PC-9 (cell line): ENCODE measurements around the gene ABHD16A. TPM values are rescaled to one million over a fixed set of nuclear protein-coding genes. Genes with fewer than 3 reads are reported as not detected.

ENCODE experiments used
- BruUV-seq: library from RNA; stranded (reverse); fragments of 400-500 nt; replicated peaks from 2 replicates; lab custom pipeline; 2021; lab: Mats Ljungman, UMichigan
- CTCF ChIA-PET: fragments of 300-600 bp; sonication (Branson Sonifier 250); formaldehyde crosslinking; loops from one replicate; lab custom pipeline; 2022; ENCODE audit warnings: antibody characterized with exemption; lab: Charles Lee
- POLR2A ChIA-PET: fragments of 300-600 bp; sonication (Branson Sonifier 250); formaldehyde crosslinking; loops from one replicate; lab custom pipeline; 2022; ENCODE audit warnings: antibody characterized with exemption; ENCODE audit not compliant: unreplicated experiment; lab: Charles Lee
- DNase-seq, 2 experiments: peaks; one replicate each; pipeline versions ENCODE4 v3.0.0 to v3.0.0-alpha.2; 2015 to 2022; ENCODE audit warnings: mixed read lengths in 1 of 2
- H2AFZ ChIP-seq: fragments of 200-600 bp; sonication (generic); 2 replicates; pipeline ENCODE4 v1.8.1; 2017; ENCODE audit warnings: antibody characterized with exemption
- H3F3A ChIP-seq: fragments of 200-600 bp; sonication (generic); 2 replicates; pipeline ENCODE4 v1.8.1; 2017; ENCODE audit warnings: antibody characterized with exemption, mild to moderate bottlenecking, low read depth; ENCODE audit not compliant: insufficient read depth
- H3K27ac ChIP-seq: fragments of 200-600 bp; sonication (generic); 2 replicates; pipeline ENCODE4 v1.6.1; 2016; ENCODE audit warnings: mixed run types
- H3K27me3 ChIP-seq: fragments of 200-600 bp; sonication (generic); 2 replicates; pipeline ENCODE4 v1.6.1; 2016; ENCODE audit warnings: low read depth, mixed run types; ENCODE audit not compliant: insufficient read depth
- H3K36me3 ChIP-seq: fragments of 200-600 bp; sonication (generic); 2 replicates; pipeline ENCODE4 v1.6.1; 2016; ENCODE audit warnings: low read depth, mixed run types
- H3K4me1 ChIP-seq: fragments of 200-600 bp; sonication (generic); replicated peaks from 2 replicates; pipeline ENCODE4 v1.6.1; 2016; ENCODE audit warnings: mixed run types; ENCODE audit not compliant: insufficient read depth
- H3K4me2 ChIP-seq: fragments of 200-600 bp; sonication (generic); 2 replicates; pipeline ENCODE4 v1.6.1; 2017; ENCODE audit warnings: mixed run types
- H3K4me3 ChIP-seq: fragments of 200-600 bp; sonication (generic); 2 replicates; pipeline ENCODE4 v1.6.1; 2016; ENCODE audit warnings: mixed run types
- H3K79me2 ChIP-seq: fragments of 200-600 bp; sonication (generic); 2 replicates; pipeline ENCODE4 v1.6.1; 2017; ENCODE audit warnings: low read depth, mixed run types
- H3K9me2 ChIP-seq: fragments of 200-600 bp; sonication (generic); 2 replicates; pipeline ENCODE4 v1.8.1; 2017; ENCODE audit warnings: mild to moderate bottlenecking; ENCODE audit not compliant: insufficient read depth
- H3K9me3 ChIP-seq: fragments of 200-600 bp; sonication (generic); 2 replicates; pipeline ENCODE4 v1.8.1; 2016; ENCODE audit warnings: low read depth; ENCODE audit not compliant: insufficient read depth
- H4K20me1 ChIP-seq: fragments of 200-600 bp; sonication (generic); 2 replicates; pipeline ENCODE4 v1.8.1; 2017; ENCODE audit not compliant: insufficient read depth
- EZH2 ChIP-seq: fragments of 200-600 bp; sonication (generic); IDR thresholded peaks from 2 replicates; pipeline ENCODE4 v1.8.0; 2017; ENCODE audit warnings: antibody characterized with exemption, low read depth
- intact Hi-C: fragments of 100-400 bp; cut with micrococcal nuclease; formaldehyde crosslinking; loops from one replicate; pipeline ENCODE4 v1.10.0; 2022; ENCODE audit not compliant: unreplicated experiment
- total RNA-seq: library from RNA; stranded (reverse); gene quantifications from 2 replicates; pipeline ENCODE4 v1.2.3, GENCODE V29; 2021
- TF ChIP-seq, protein P1 (sequence below): fragments of 200-600 bp; sonication (generic); conservative IDR thresholded peaks from 2 replicates; pipeline ENCODE4 v1.6.1; 2017; ENCODE audit warnings: mixed run types, antibody characterized with exemption, mild to moderate bottlenecking, moderate library complexity

The ABHD16A gene
- total RNA-seq, 1 experiment from 2014 or later, result 35.2 TPM

DNA sequence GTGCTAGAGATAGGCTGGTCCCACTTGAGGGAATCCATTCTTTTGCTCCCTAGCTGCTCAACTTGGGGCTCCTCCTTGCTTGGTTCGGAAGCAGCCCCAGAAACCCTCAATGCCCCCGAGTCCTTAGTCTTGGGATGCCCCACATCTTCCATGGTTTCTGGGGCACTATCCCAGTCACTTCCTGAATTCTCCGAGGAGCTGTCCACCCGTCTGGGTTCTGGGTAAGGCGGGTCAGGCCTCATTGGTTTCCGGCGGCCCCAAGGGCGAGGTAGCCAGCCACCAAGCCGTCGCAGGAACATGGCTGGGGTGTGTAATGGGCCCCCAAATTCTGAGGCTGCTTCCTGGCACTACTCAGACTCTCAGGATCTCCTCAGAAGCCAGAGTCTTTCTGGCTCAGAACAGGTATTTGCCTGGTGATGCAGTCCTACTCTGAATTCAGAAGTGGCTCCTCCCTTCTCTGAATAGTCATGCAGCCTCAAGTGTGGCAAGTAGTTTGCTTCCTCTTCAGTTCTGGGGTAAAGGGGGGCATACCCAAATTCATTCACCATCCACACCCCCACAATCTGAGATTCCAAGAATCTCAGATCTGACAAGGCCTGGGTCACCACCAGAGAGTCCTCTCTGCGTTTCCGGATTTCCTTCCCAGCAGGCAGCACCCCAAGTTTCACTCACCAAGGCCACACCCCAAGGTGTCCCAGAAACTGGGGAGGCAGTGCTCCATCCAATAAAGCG, 43.3 kb downstream of the ABHD16A start:
- intact Hi-C loops, result loop anchor here (1.0 to 10.0 kb wide), 2 partner anchors 8 to 515 kb away; partner anchors contain the start of genes AGPAT1, BAG6 and RNF5
- 0 out of 2 replicates have a peak, but pooled peaks cover 7% of the 10 kb centered on the region for H4K20me1 ChIP-seq
- H3K4me1 ChIP-seq, result peaks cover 26% of the 10 kb centered on the region
- TSS peak; percentile 48 for BruUV-seq
- TF ChIP-seq EZH2, result no peak
- TF ChIP-seq, protein P1, sequence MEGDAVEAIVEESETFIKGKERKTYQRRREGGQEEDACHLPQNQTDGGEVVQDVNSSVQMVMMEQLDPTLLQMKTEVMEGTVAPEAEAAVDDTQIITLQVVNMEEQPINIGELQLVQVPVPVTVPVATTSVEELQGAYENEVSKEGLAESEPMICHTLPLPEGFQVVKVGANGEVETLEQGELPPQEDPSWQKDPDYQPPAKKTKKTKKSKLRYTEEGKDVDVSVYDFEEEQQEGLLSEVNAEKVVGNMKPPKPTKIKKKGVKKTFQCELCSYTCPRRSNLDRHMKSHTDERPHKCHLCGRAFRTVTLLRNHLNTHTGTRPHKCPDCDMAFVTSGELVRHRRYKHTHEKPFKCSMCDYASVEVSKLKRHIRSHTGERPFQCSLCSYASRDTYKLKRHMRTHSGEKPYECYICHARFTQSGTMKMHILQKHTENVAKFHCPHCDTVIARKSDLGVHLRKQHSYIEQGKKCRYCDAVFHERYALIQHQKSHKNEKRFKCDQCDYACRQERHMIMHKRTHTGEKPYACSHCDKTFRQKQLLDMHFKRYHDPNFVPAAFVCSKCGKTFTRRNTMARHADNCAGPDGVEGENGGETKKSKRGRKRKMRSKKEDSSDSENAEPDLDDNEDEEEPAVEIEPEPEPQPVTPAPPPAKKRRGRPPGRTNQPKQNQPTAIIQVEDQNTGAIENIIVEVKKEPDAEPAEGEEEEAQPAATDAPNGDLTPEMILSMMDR, result no peak
- H3K79me2 ChIP-seq, result peaks cover 50% of the 10 kb centered on the region
- H3K36me3 ChIP-seq, result 0 out of 2 replicates have a peak, but pooled peaks cover 10% of the 10 kb centered on the region
- H3K27me3 ChIP-seq, result no peaks in the 10 kb centered on the region
- H3K4me3 ChIP-seq, result peak overlapping the region; percentile 79
- no peaks in the 10 kb centered on the region for H3K9me3 ChIP-seq
- ChIA-PET CTCF (interaction anchor here (1.0 kb wide), 1 partner anchor 110 kb away, joined by 3 read pairs; no protein-coding TSS in a partner anchor), POLR2A (interaction anchor here (0.5 to 0.8 kb wide), 5 partner anchors 7 to 171 kb away, joined by 4 to 26 read pairs (median 4); partner anchors contain the start of genes BAG6, NFKBIL1 and VARS1)
- no peaks in the 10 kb centered on the region for H3K9me2 ChIP-seq
- H3K27ac ChIP-seq, result peak overlapping the region; percentile 71
- H3K4me2 ChIP-seq, result peak overlapping the region; percentile 88
- peaks cover 20% of the 10 kb centered on the region for H3F3A ChIP-seq
- H2AFZ ChIP-seq, result peak overlapping the region; percentile 81
- DNase-seq, result peak; percentile 18 to 54

DNA sequence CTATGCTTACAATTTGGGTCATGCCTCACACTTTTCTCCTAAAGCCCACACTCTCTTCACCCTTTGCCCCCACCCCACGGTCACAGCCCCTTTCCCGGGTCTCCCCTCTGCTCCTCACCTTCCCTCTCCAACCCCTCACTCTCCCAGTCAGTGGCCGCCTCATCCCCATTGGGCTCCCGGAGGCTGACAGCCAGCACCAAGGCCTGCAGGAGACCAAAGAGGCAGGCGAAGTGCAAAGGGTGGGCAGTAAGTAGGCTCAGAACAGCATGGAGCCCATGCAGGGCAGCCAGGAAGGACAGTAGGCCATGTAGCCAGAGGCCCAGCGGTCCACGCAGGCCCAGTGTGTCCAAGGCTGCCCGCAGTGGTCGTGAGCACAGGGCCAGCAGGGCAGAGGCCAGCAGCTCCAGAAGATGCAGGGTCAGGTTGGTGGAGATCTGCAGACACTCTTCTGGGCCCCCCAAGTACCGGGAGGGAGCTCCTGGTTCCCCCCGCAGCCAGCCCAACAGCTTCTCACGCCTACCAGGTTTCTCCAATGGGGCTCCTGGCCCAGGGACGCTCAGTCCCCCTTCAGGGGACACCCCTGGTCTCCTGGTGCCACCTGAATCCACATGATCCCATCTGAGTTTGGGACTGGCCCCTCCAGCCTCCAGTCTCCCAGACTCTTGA, 44.0 kb downstream of the ABHD16A start:
- ChIA-PET CTCF (no interaction called here), POLR2A (no interaction called here)
- Histone ChIP-seq H3K4me2 (peak overlapping the region; percentile 88), H2AFZ (no peak overlapping the region), H3K4me1 (peaks cover 23% of the 10 kb centered on the region), H3K4me3 (peak overlapping the region; percentile 79), H3F3A (peaks cover 16% of the 10 kb centered on the region), H4K20me1 (0 out of 2 replicates have a peak, but pooled peaks cover 7% of the 10 kb centered on the region), H3K9me2 (no peaks in the 10 kb centered on the region), H3K36me3 (0 out of 2 replicates have a peak, but pooled peaks cover 10% of the 10 kb centered on the region), H3K27me3 (no peaks in the 10 kb centered on the region), H3K79me2 (peaks cover 44% of the 10 kb centered on the region), H3K27ac (no peak overlapping the region), H3K9me3 (no peaks in the 10 kb centered on the region)
- BruUV-seq, result no TSS peak
- intact Hi-C loops, result no loop called here
- no peak for DNase-seq
- TF ChIP-seq, protein P1, result no peak
- TF ChIP-seq EZH2, result no peak

DNA sequence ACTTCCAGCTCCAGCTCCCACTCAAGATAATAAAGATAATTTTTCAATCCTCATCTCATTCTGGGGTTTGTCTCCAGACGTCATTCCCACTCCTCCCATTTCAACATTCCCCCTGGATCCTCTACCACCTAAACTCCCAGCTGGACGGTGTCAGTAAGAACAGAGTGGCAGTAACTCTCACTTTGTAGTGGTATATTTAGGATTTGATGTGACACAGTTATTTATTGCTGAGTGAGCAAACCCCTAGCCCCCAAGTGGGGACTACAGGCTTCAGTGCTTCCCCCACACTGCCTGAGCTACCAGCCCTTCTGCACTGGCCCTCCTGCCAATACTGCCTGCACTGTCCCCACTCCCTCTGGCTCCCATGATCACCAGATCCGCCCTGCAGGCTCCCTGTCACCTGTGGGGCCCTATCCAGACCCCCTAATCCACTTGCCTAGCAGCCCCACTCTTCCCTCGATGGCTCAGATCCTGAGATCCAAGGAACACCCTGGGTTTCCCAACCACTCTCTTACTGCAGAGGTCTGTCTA, 44.9 kb downstream of the ABHD16A start:
- CTCF ChIA-PET, result no interaction called here
- POLR2A ChIA-PET, result no interaction called here

More for the DNA sequence above, 44.9 kb downstream of the ABHD16A start:
- intact Hi-C loops, result no loop called here
- no peak overlapping the region; the same call in 1 of the 2 replicates for H3K4me3 ChIP-seq
- 0 out of 2 replicates have a peak, but pooled peaks cover 7% of the 10 kb centered on the region for H4K20me1 ChIP-seq
- H3K4me2 ChIP-seq, result peak overlapping the region; percentile 88; the same call in 1 of the 2 replicates
- DNase-seq, result no peak
- H3K36me3 ChIP-seq, result 0 out of 2 replicates have a peak, but pooled peaks cover 5% of the 10 kb centered on the region
- H3K9me3 ChIP-seq, result no peaks in the 10 kb centered on the region
- TF ChIP-seq EZH2, result no peak
- TF ChIP-seq, protein P1, result no peak
- H3K9me2 ChIP-seq, result no peaks in the 10 kb centered on the region
- H3K27ac ChIP-seq, result no peak overlapping the region
- BruUV-seq, result no TSS peak
- H3K4me1 ChIP-seq, result peaks cover 20% of the 10 kb centered on the region
- no peaks in the 10 kb centered on the region for H3K27me3 ChIP-seq
- peaks cover 24% of the 10 kb centered on the region for H3F3A ChIP-seq
- peaks cover 35% of the 10 kb centered on the region for H3K79me2 ChIP-seq
- no peak overlapping the region for H2AFZ ChIP-seq
